Epithelial cell of proximal tubule (primary cell): Measurements from ENCODE around the gene NFATC4. TPM values are rescaled to one million over a fixed set of nuclear protein-coding genes. Genes with fewer than 3 reads are reported as not detected.
"Not testable (repeated sequence)": the region's sequence is repeated elsewhere in the genome, so short reads cannot be mapped to it uniquely, and the experiment has no call there.

Experiments used
- DNase-seq: peaks from one replicate; pipeline ENCODE4 v3.0.0-alpha.2; 2011; ENCODE audit warnings: low read depth
- H3K4me3 ChIP-seq: 2 replicates; pipeline ENCODE4 v1.5.1; 2011; ENCODE audit warnings: low read depth, mild to moderate bottlenecking, low read length
- CTCF ChIP-seq: conservative IDR thresholded peaks from 2 replicates; pipeline ENCODE4 v1.5.1; 2012; ENCODE audit warnings: low read depth, mild to moderate bottlenecking, low read length
- total RNA-seq: library from RNA; depleted of rRNA; stranded (reverse); fragments of >200 nt; gene quantifications from 2 replicates; pipeline ENCODE4 v1.2.3, GENCODE V29; 2015

The NFATC4 gene
- total RNA-seq, 1 donor from 2014 or later, result 30.2 TPM

- DNase-seq, result no peak
- H3K4me3 ChIP-seq, result no peak overlapping the region
- TF ChIP-seq CTCF, result no peak
These were observed 12.1 kb downstream of the NFATC4 start for GRCh38 chr14:24379907-24380730.

GRCh38 chr14:24381363-24382063, 13.5 kb downstream of the NFATC4 start:
- no peak overlapping the region for H3K4me3 ChIP-seq
- no peak for TF ChIP-seq CTCF
- no peak for DNase-seq

GRCh38 chr14:24382064-24382371, 14.0 kb downstream of the NFATC4 start:
- no peak for TF ChIP-seq CTCF
- no peak for DNase-seq

GRCh38 chr14:24384169-24384568, 16.2 kb downstream of the NFATC4 start:
- no peak for TF ChIP-seq CTCF
- no peak overlapping the region for H3K4me3 ChIP-seq
- no peak for DNase-seq

More at GRCh38 chr14:24382064-24382371, 14.0 kb downstream of the NFATC4 start:
- no peak overlapping the region for H3K4me3 ChIP-seq

- TF ChIP-seq CTCF, result no peak
- DNase-seq, result no peak
These were observed 17.5 kb downstream of the NFATC4 start for GRCh38 chr14:24385524-24385923.

GRCh38 chr14:24387009-24387345, 19.0 kb downstream of the NFATC4 start:
- TF ChIP-seq CTCF, result no peak
- no peak for DNase-seq
- no peak overlapping the region for H3K4me3 ChIP-seq

More at GRCh38 chr14:24385524-24385923, 17.5 kb downstream of the NFATC4 start:
- H3K4me3 ChIP-seq, result no peak overlapping the region

- H3K4me3 ChIP-seq, DNase-seq: not testable (repeated sequence)
These were observed 19.6 kb downstream of the NFATC4 start for GRCh38 chr14:24387579-24387978.
